ENCODE results near the gene L1TD1.

GRCh38 chr1:62198781-62199125 is 4.1 kb downstream of the L1TD1 start:
- TF ChIP-seq CTCF (IDR thresholded peaks at IDR 0.05; ENCODE audit: extremely low read depth in 1 of 2, insufficient read depth in 1 of 2, low read depth in 1 of 2, low read length in 2 of 2) (no peak), EZH2 (IDR thresholded peaks at IDR 0.05; ENCODE audit: borderline replicate concordance, low read depth, low read length, severe bottlenecking) (no peak), MAX (IDR thresholded peaks at IDR 0.05; ENCODE audit: insufficient read depth, insufficient read length) (no peak), POLR2AphosphoS5 (IDR thresholded peaks at IDR 0.05; ENCODE audit: insufficient read depth, low read depth, low read length) (no peak), MYC (IDR thresholded peaks at IDR 0.05; ENCODE audit: low read depth, low read length) (no peak), POLR2A (IDR thresholded peaks at IDR 0.05; ENCODE audit: low read depth, low read length) (no peak), FOS (IDR thresholded peaks at IDR 0.05; ENCODE audit: borderline replicate concordance, insufficient read depth, low read length) (no peak), JUN (IDR thresholded peaks at IDR 0.05; ENCODE audit: borderline replicate concordance, insufficient read depth, insufficient read length, low read depth) (no peak), GATA2 (IDR thresholded peaks at IDR 0.05; ENCODE audit: insufficient read depth, insufficient read length, low read depth, low read length) (no peak)
